Regular cardiac myocyte (primary cell): ENCODE results near the gene PAH. TPM values are rescaled to one million over a fixed set of nuclear protein-coding genes. Genes with fewer than 3 reads are reported as not detected.

Experiments
- total RNA-seq: library from RNA; depleted of rRNA; stranded (reverse); fragments of >200 nt; gene quantifications from 2 replicates; pipeline ENCODE4 v1.2.3, GENCODE V29; 2014

The PAH gene
- total RNA-seq, result not detected in 2 replicates

GRCh38 chr12:102917026-102917787 lies at the start of gene PAH:
Gene PAH, minus strand, starts transcription at chr12:102917244. Its CDS starts 114 bp downstream, at chr12:102917130.

GRCh38 chr12:102957339-102958050 lies 40.5 kb upstream of the PAH start, which contains the start of gene ASCL1:
Gene ASCL1, plus strand, starts transcription at chr12:102957674. Its CDS starts 571 bp downstream, at chr12:102958245.

Other genes starting within 250 kb of the PAH start
- gene ASCL1, start 40.4 kb upstream of the PAH start, total RNA-seq, result not detected in 2 replicates